PC-9 (cell line): ENCODE results near the gene DBH. TPM values are rescaled to one million over a fixed set of nuclear protein-coding genes. Genes with fewer than 3 reads are reported as not detected.

ENCODE experiments used
- BruUV-seq: library from RNA; stranded (reverse); fragments of 400-500 nt; replicated peaks from 2 replicates; lab custom pipeline; 2021; lab: Mats Ljungman, UMichigan
- CTCF ChIA-PET: fragments of 300-600 bp; sonication (Branson Sonifier 250); formaldehyde crosslinking; loops from one replicate; lab custom pipeline; 2022; ENCODE audit warnings: antibody characterized with exemption; lab: Charles Lee
- POLR2A ChIA-PET: fragments of 300-600 bp; sonication (Branson Sonifier 250); formaldehyde crosslinking; loops from one replicate; lab custom pipeline; 2022; ENCODE audit warnings: antibody characterized with exemption; ENCODE audit not compliant: unreplicated experiment; lab: Charles Lee
- DNase-seq, 2 experiments: peaks; one replicate each; pipeline versions ENCODE4 v3.0.0 to v3.0.0-alpha.2; 2015 to 2022; ENCODE audit warnings: mixed read lengths in 1 of 2
- H2AFZ ChIP-seq: fragments of 200-600 bp; sonication (generic); 2 replicates; pipeline ENCODE4 v1.8.1; 2017; ENCODE audit warnings: antibody characterized with exemption
- H3F3A ChIP-seq: fragments of 200-600 bp; sonication (generic); 2 replicates; pipeline ENCODE4 v1.8.1; 2017; ENCODE audit warnings: antibody characterized with exemption, mild to moderate bottlenecking, low read depth; ENCODE audit not compliant: insufficient read depth
- H3K27ac ChIP-seq: fragments of 200-600 bp; sonication (generic); 2 replicates; pipeline ENCODE4 v1.6.1; 2016; ENCODE audit warnings: mixed run types
- H3K27me3 ChIP-seq: fragments of 200-600 bp; sonication (generic); 2 replicates; pipeline ENCODE4 v1.6.1; 2016; ENCODE audit warnings: low read depth, mixed run types; ENCODE audit not compliant: insufficient read depth
- H3K36me3 ChIP-seq: fragments of 200-600 bp; sonication (generic); 2 replicates; pipeline ENCODE4 v1.6.1; 2016; ENCODE audit warnings: low read depth, mixed run types
- H3K4me1 ChIP-seq: fragments of 200-600 bp; sonication (generic); replicated peaks from 2 replicates; pipeline ENCODE4 v1.6.1; 2016; ENCODE audit warnings: mixed run types; ENCODE audit not compliant: insufficient read depth
- H3K4me2 ChIP-seq: fragments of 200-600 bp; sonication (generic); 2 replicates; pipeline ENCODE4 v1.6.1; 2017; ENCODE audit warnings: mixed run types
- H3K4me3 ChIP-seq: fragments of 200-600 bp; sonication (generic); 2 replicates; pipeline ENCODE4 v1.6.1; 2016; ENCODE audit warnings: mixed run types
- H3K79me2 ChIP-seq: fragments of 200-600 bp; sonication (generic); 2 replicates; pipeline ENCODE4 v1.6.1; 2017; ENCODE audit warnings: low read depth, mixed run types
- H3K9me2 ChIP-seq: fragments of 200-600 bp; sonication (generic); 2 replicates; pipeline ENCODE4 v1.8.1; 2017; ENCODE audit warnings: mild to moderate bottlenecking; ENCODE audit not compliant: insufficient read depth
- H3K9me3 ChIP-seq: fragments of 200-600 bp; sonication (generic); 2 replicates; pipeline ENCODE4 v1.8.1; 2016; ENCODE audit warnings: low read depth; ENCODE audit not compliant: insufficient read depth
- H4K20me1 ChIP-seq: fragments of 200-600 bp; sonication (generic); 2 replicates; pipeline ENCODE4 v1.8.1; 2017; ENCODE audit not compliant: insufficient read depth
- EZH2 ChIP-seq: fragments of 200-600 bp; sonication (generic); IDR thresholded peaks from 2 replicates; pipeline ENCODE4 v1.8.0; 2017; ENCODE audit warnings: antibody characterized with exemption, low read depth
- intact Hi-C: fragments of 100-400 bp; cut with micrococcal nuclease; formaldehyde crosslinking; loops from one replicate; pipeline ENCODE4 v1.10.0; 2022; ENCODE audit not compliant: unreplicated experiment
- total RNA-seq: library from RNA; stranded (reverse); gene quantifications from 2 replicates; pipeline ENCODE4 v1.2.3, GENCODE V29; 2021
- TF ChIP-seq, protein P1 (sequence below): fragments of 200-600 bp; sonication (generic); conservative IDR thresholded peaks from 2 replicates; pipeline ENCODE4 v1.6.1; 2017; ENCODE audit warnings: mixed run types, antibody characterized with exemption, mild to moderate bottlenecking, moderate library complexity

Gene DBH
- total RNA-seq, 1 experiment from 2014 or later, result not detected

DNA sequence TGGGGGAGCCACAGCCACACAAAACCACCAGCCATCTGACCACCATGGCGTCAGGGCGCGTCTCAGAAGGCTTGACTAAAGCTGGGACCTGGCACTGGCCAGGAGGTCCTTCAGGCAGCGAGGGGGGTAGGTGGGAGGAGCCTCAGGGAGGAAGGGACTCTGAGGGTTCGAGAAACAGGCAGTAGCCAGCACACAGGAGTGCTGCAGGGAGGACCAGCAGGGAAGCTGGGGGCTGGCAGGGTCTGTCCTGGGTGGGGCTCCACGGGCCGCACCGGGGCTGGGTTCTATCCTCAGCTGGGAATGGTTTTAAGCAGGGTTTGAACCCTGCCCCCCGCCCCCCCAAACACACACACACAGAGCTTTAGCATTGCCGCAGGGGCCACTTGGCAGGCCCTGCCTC lies 34.4 kb upstream of the DBH start:
- Histone ChIP-seq H3K4me3 (no peak overlapping the region), H3K4me2 (no peak overlapping the region), H3K27ac (no peak overlapping the region), H3K27me3 (peaks cover 93% of the 10 kb centered on the region), H3K9me2 (no peaks in the 10 kb centered on the region), H3K36me3 (no peaks in the 10 kb centered on the region), H3F3A (peaks cover 6% of the 10 kb centered on the region; the same call in 1 of the 2 replicates), H2AFZ (no peak overlapping the region), H3K9me3 (peaks cover 6% of the 10 kb centered on the region; the same call in 1 of the 2 replicates), H3K4me1 (no peaks in the 10 kb centered on the region), H3K79me2 (no peaks in the 10 kb centered on the region), H4K20me1 (no peaks in the 10 kb centered on the region)
- intact Hi-C loops, result no loop called here
- no TSS peak for BruUV-seq
- ChIA-PET CTCF (interaction anchor here (0.6 kb wide), 1 partner anchor 9 kb away, joined by 6 read pairs; no protein-coding TSS in a partner anchor), POLR2A (no interaction called here)
- DNase-seq, result no peak
- TF ChIP-seq EZH2, result no peak
- TF ChIP-seq, protein P1, sequence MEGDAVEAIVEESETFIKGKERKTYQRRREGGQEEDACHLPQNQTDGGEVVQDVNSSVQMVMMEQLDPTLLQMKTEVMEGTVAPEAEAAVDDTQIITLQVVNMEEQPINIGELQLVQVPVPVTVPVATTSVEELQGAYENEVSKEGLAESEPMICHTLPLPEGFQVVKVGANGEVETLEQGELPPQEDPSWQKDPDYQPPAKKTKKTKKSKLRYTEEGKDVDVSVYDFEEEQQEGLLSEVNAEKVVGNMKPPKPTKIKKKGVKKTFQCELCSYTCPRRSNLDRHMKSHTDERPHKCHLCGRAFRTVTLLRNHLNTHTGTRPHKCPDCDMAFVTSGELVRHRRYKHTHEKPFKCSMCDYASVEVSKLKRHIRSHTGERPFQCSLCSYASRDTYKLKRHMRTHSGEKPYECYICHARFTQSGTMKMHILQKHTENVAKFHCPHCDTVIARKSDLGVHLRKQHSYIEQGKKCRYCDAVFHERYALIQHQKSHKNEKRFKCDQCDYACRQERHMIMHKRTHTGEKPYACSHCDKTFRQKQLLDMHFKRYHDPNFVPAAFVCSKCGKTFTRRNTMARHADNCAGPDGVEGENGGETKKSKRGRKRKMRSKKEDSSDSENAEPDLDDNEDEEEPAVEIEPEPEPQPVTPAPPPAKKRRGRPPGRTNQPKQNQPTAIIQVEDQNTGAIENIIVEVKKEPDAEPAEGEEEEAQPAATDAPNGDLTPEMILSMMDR, result no peak

- Histone ChIP-seq H3K27ac (no peak overlapping the region), H4K20me1 (no peaks in the 10 kb centered on the region), H3K79me2 (no peaks in the 10 kb centered on the region), H3F3A (peaks cover 6% of the 10 kb centered on the region; the same call in 1 of the 2 replicates), H3K9me3 (peaks cover under 1% of the 10 kb centered on the region; the same call in 1 of the 2 replicates), H3K4me2 (no peak overlapping the region), H2AFZ (no peak overlapping the region), H3K36me3 (no peaks in the 10 kb centered on the region), H3K4me3 (no peak overlapping the region), H3K4me1 (no peaks in the 10 kb centered on the region), H3K27me3 (peaks cover 94% of the 10 kb centered on the region), H3K9me2 (no peaks in the 10 kb centered on the region)
- no peak for DNase-seq
- TF ChIP-seq, protein P1, result no peak
- TF ChIP-seq EZH2, result no peak
- BruUV-seq, result no TSS peak
- ChIA-PET POLR2A (no interaction called here), CTCF (interaction anchor here (0.6 kb wide), 1 partner anchor 9 kb away, joined by 6 read pairs; no protein-coding TSS in a partner anchor)
- intact Hi-C loops, result no loop called here
Measured at GRCh38 chr9:133602277-133602676, 33.9 kb upstream of the DBH start.

DNA sequence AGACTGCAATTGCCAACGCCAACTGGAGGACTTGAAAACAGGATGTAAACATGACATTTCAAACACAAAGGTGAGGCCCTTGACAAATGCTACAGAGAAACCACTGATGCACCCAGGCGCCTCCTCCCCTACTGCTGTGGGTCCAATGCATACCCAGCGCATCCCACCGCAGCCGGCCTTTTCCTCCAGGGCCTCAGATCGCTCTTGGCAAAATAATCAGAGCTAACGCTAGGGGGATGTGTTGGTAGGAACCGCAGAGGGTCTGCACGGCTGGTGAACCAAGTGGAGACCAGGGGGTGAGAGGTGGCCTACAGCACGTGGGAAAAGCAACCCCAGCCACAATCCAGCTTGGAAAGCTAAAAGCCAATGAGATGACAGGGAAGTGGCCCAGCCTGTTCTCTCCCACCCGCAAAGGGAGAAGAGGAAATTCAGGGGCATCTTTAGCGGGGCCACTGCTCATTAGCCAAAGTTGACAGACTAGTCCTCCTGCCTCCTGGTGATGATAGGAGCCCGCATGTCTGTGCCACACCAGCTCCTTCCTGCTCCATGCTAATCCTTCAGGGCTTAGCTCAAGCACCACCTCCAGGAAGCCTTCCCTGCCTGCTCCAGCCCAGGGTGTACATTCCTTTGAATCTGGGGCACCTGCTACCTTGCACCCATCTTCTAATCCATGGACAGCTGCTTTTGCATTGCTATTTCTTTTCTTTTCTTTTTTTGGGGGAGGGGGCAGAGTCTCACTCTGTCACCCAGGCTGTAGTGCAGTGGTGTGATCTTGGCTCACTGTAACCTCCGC lies 32.8 kb upstream of the DBH start:
- Histone ChIP-seq H2AFZ (no peak overlapping the region), H3K4me2 (no peak overlapping the region), H3K27ac (no peak overlapping the region), H3K9me3 (no peaks in the 10 kb centered on the region), H3F3A (peaks cover 6% of the 10 kb centered on the region; the same call in 1 of the 2 replicates), H3K9me2 (no peaks in the 10 kb centered on the region), H4K20me1 (no peaks in the 10 kb centered on the region; the same call in 1 of the 2 replicates), H3K36me3 (no peaks in the 10 kb centered on the region), H3K79me2 (no peaks in the 10 kb centered on the region), H3K27me3 (peaks cover 97% of the 10 kb centered on the region), H3K4me3 (no peak overlapping the region), H3K4me1 (no peaks in the 10 kb centered on the region)
- intact Hi-C loops, result no loop called here
- no TSS peak for BruUV-seq
- POLR2A ChIA-PET, result no interaction called here
- TF ChIP-seq EZH2, result no peak
- TF ChIP-seq, protein P1, result no peak
- CTCF ChIA-PET, result no interaction called here
- no peak for DNase-seq
